Stimulated activated memory B cell treated with anti-CD40 and anti-IgM and Interleukin-4, amounts not matched to agents 10 μg/mL and 1 μg/mL and 100 μg/mL, for 72 hours (primary cell): ENCODE data around the gene AK9.

Experiments
- ATAC-seq: fragments of 150-1000 bp; cut with Tn5 transposase; 2 replicates; pipeline ENCODE4 v1.10.0; 2021
- H3K27ac Mint-ChIP-seq: one replicate; pipeline ENCODE4 v1.8.0; 2022; ENCODE audit warnings: mild to moderate bottlenecking, mixed read lengths
- H3K27me3 Mint-ChIP-seq: one replicate; pipeline ENCODE4 v1.8.0; 2022; ENCODE audit warnings: mixed read lengths
- H3K36me3 Mint-ChIP-seq: one replicate; pipeline ENCODE4 v1.8.0; 2022; ENCODE audit warnings: mixed read lengths
- H3K4me1 Mint-ChIP-seq: one replicate; pipeline ENCODE4 v1.8.0; 2022; ENCODE audit warnings: mixed read lengths
- H3K4me3 Mint-ChIP-seq: one replicate; pipeline ENCODE4 v1.8.0; 2022; ENCODE audit warnings: mild to moderate bottlenecking, moderate library complexity, mixed read lengths
- H3K9me3 Mint-ChIP-seq: one replicate; pipeline ENCODE4 v1.8.0; 2022; ENCODE audit warnings: mixed read lengths

Gene AK9

GRCh38 chr6:109458774-109459531, 232.0 kb downstream of the AK9 start:
- H3K27ac Mint-ChIP-seq: peak overlapping the region; percentile 96
- H3K4me3 Mint-ChIP-seq: peak overlapping the region; percentile 16
- no peaks in the 10 kb centered on the region for H3K9me3 Mint-ChIP-seq
- H3K27me3 Mint-ChIP-seq: no peaks in the 10 kb centered on the region
- H3K36me3 Mint-ChIP-seq: peaks cover 25% of the 10 kb centered on the region
- peak; percentile 46 for ATAC-seq
- H3K4me1 Mint-ChIP-seq: peaks cover 60% of the 10 kb centered on the region

GRCh38 chr6:109457562-109457996, 233.4 kb downstream of the AK9 start:
- Mint-ChIP-seq H3K9me3 (no peaks in the 10 kb centered on the region), H3K4me3 (peak overlapping the region; percentile 96), H3K4me1 (peaks cover 73% of the 10 kb centered on the region), H3K27ac (peak overlapping the region; percentile 96), H3K27me3 (no peaks in the 10 kb centered on the region), H3K36me3 (peaks cover 25% of the 10 kb centered on the region)
- ATAC-seq: no peak

- H3K4me3 Mint-ChIP-seq: peak overlapping the region; percentile 96
- H3K9me3 Mint-ChIP-seq: no peaks in the 10 kb centered on the region
- ATAC-seq: no peak
- H3K36me3 Mint-ChIP-seq: peaks cover 23% of the 10 kb centered on the region
- H3K4me1 Mint-ChIP-seq: peaks cover 73% of the 10 kb centered on the region
- no peaks in the 10 kb centered on the region for H3K27me3 Mint-ChIP-seq
- peak overlapping the region; percentile 96 for H3K27ac Mint-ChIP-seq
These were observed 234.1 kb downstream of the AK9 start for GRCh38 chr6:109456710-109457561.

- H3K4me1 Mint-ChIP-seq: peaks cover 77% of the 10 kb centered on the region
- H3K27ac Mint-ChIP-seq: peak overlapping the region; percentile 96
- ATAC-seq: no peak
- H3K9me3 Mint-ChIP-seq: no peaks in the 10 kb centered on the region
- peak overlapping the region; percentile 96 for H3K4me3 Mint-ChIP-seq
- H3K36me3 Mint-ChIP-seq: peaks cover 17% of the 10 kb centered on the region
- no peaks in the 10 kb centered on the region for H3K27me3 Mint-ChIP-seq
These were observed 234.9 kb downstream of the AK9 start for GRCh38 chr6:109456111-109456583.

GRCh38 chr6:109455437-109456110, 235.4 kb downstream of the AK9 start, which contains the start of gene MICAL1:
Gene MICAL1, minus strand, starts transcription at chr6:109455772. Its CDS starts 1,576 bp downstream, at chr6:109454196.
- Mint-ChIP-seq H3K27me3 (no peaks in the 10 kb centered on the region), H3K4me3 (peak within 1 kb of the TSS; percentile 96), H3K36me3 (peaks cover 18% of the 10 kb centered on the region), H3K27ac (peak within 1 kb of the TSS; percentile 96), H3K9me3 (no peaks in the 10 kb centered on the region), H3K4me1 (peaks cover 81% of the 10 kb centered on the region)
- peak; percentile 84 for ATAC-seq

- peak overlapping the region; percentile 96 for H3K27ac Mint-ChIP-seq
- peak overlapping the region; percentile 96 for H3K4me3 Mint-ChIP-seq
- H3K36me3 Mint-ChIP-seq: peaks cover 26% of the 10 kb centered on the region
- peak; percentile 73 for ATAC-seq
- H3K4me1 Mint-ChIP-seq: peaks cover 83% of the 10 kb centered on the region
- no peaks in the 10 kb centered on the region for H3K27me3 Mint-ChIP-seq
- H3K9me3 Mint-ChIP-seq: no peaks in the 10 kb centered on the region
These were observed 236.2 kb downstream of the AK9 start for GRCh38 chr6:109454496-109455436.

GRCh38 chr6:109453594-109454495, 237.2 kb downstream of the AK9 start:
- Mint-ChIP-seq H3K27ac (peak overlapping the region; percentile 96), H3K9me3 (no peaks in the 10 kb centered on the region), H3K27me3 (no peaks in the 10 kb centered on the region), H3K4me1 (peaks cover 82% of the 10 kb centered on the region), H3K4me3 (peak overlapping the region; percentile 96), H3K36me3 (peaks cover 29% of the 10 kb centered on the region)
- ATAC-seq: no peak

- Mint-ChIP-seq H3K4me3 (peak overlapping the region; percentile 29), H3K36me3 (peaks cover 30% of the 10 kb centered on the region), H3K27me3 (no peaks in the 10 kb centered on the region), H3K27ac (peak overlapping the region; percentile 96), H3K4me1 (peaks cover 82% of the 10 kb centered on the region), H3K9me3 (no peaks in the 10 kb centered on the region)
- no peak for ATAC-seq
These were observed 237.8 kb downstream of the AK9 start for GRCh38 chr6:109453156-109453555.

GRCh38 chr6:109452181-109452580, 238.8 kb downstream of the AK9 start:
- Mint-ChIP-seq H3K4me1 (peaks cover 80% of the 10 kb centered on the region), H3K4me3 (no peak overlapping the region)

GRCh38 chr6:109451376-109451775, 239.6 kb downstream of the AK9 start:
- no peaks in the 10 kb centered on the region for H3K9me3 Mint-ChIP-seq
- peaks cover 72% of the 10 kb centered on the region for H3K4me1 Mint-ChIP-seq
- no peak for ATAC-seq
- no peak overlapping the region for H3K4me3 Mint-ChIP-seq
- H3K27me3 Mint-ChIP-seq: no peaks in the 10 kb centered on the region
- peak overlapping the region; percentile 79 for H3K27ac Mint-ChIP-seq
- H3K36me3 Mint-ChIP-seq: peaks cover 44% of the 10 kb centered on the region

More at GRCh38 chr6:109452181-109452580, 238.8 kb downstream of the AK9 start:
- no peak for ATAC-seq
- H3K27me3 Mint-ChIP-seq: no peaks in the 10 kb centered on the region
- no peaks in the 10 kb centered on the region for H3K9me3 Mint-ChIP-seq
- peak overlapping the region; percentile 96 for H3K27ac Mint-ChIP-seq
- peaks cover 39% of the 10 kb centered on the region for H3K36me3 Mint-ChIP-seq

GRCh38 chr6:109450801-109451200, 240.2 kb downstream of the AK9 start:
- Mint-ChIP-seq H3K36me3 (peaks cover 49% of the 10 kb centered on the region), H3K27me3 (no peaks in the 10 kb centered on the region), H3K27ac (peak overlapping the region; percentile 79), H3K9me3 (no peaks in the 10 kb centered on the region), H3K4me1 (peaks cover 71% of the 10 kb centered on the region), H3K4me3 (no peak overlapping the region)
- no peak for ATAC-seq

- Mint-ChIP-seq H3K4me1 (peaks cover 79% of the 10 kb centered on the region), H3K27me3 (no peaks in the 10 kb centered on the region), H3K27ac (peak overlapping the region; percentile 79), H3K4me3 (peak overlapping the region; percentile 10), H3K9me3 (no peaks in the 10 kb centered on the region), H3K36me3 (peaks cover 57% of the 10 kb centered on the region)
- peak; percentile 46 for ATAC-seq
These were observed 241.0 kb downstream of the AK9 start for GRCh38 chr6:109449795-109450673.
